Tongue (tissue), 3 donors: Measurements from ENCODE around the gene ALOX12. TPM values are rescaled to one million over a fixed set of nuclear protein-coding genes. Genes with fewer than 3 reads are reported as not detected.
"Not testable (repeated sequence)": the region's sequence is repeated elsewhere in the genome, so short reads cannot be mapped to it uniquely, and the experiment has no call there.

Experiments
- DNase-seq: peaks from one replicate; pipeline ENCODE4 v3.0.0-alpha.2; 2015
- small RNA-seq: library from RNA; depleted of rRNA; stranded (forward); fragments of <200 nt; gene quantifications from one replicate; pipeline ENCODE3, GENCODE V24; 2014; ENCODE audit warnings: low replicate concordance
- total RNA-seq: library from RNA; depleted of rRNA; stranded (reverse); fragments of >200 nt; gene quantifications from one replicate; pipeline ENCODE4 v1.2.3, GENCODE V29; 2014

Gene ALOX12
- total RNA-seq, 1 donor from 2014 or later: 12.2 TPM

DNA sequence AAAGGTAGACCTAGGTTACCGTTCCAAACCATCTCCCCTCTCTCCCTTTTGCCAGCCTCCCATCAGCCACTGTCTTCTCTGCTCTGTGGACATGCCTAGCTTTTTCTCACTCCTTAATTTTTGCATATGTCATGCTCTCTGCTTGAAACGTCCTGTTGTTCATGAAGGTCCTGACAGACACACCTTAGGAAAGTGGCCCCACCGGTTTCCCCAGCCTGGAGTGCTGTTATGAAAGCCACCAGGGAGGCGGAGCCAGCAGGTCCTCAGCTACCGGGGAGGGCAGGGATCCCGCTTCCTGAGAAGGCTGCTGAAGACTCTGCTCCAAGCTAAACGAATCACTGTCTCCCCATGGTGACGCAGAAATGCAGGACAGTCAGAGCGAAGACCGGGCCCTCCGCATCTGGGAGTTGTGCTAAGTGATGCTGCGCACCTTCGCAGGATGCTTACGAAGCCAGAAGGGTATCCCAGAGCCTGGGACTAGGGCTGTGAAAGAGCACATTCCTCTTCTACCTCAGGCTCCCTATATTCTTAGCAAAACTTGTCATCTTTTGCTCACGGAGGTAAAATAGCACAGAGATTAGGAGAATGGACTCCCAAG lies 50.4 kb downstream of the ALOX12 start:
- DNase-seq: peak; percentile 75

DNA sequence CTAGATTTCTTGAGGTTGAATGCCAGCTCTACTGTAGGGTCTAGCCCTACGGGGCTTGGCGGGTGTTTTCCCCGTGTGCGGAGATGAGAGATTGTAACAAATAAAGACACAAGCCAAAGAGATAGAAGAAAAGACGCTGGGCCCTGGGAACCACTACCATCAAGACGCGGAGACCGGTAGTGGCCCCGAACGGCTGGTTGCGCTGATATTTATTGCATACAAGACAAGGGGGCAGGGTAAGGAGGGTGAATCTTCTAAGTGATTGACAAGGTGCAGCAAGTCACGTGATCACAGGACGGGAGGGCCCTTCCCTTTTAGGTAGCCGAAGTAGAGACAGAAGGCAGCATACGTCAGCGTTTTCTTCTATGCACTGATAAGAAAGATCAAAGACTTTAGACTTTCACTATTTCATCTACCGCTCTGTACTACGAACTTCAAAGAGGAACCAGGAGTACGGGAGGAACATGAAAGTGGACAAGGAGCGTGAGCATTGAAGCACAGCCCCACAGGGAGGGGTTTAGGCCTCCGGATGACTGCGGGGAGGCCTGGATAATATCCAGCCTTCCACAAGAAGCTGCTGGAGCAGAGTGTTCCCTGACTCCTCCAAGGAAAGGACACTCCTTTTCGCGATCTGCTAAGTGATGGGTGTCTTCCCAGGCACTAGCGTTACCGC lies 51.0 kb downstream of the ALOX12 start:
- DNase-seq: not testable (repeated sequence)

DNA sequence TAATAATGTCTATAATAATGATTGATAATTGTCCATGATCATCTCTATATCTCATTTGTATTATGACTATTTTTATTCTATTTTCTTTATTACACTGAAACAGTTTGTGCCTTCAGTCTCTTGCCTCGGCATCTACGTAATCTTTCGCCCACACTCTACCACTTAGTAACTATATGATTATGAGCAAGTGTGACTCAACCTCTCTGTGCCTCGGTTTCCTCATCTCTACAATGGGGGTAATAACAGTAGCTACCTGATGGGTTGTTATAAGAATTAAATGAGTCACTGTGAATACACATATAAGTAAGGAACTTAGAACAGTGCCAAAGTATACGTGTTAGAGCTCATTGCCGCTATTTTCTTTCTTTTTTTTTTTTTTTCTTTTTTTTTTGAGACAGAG lies 51.7 kb downstream of the ALOX12 start:
- no peak for DNase-seq

DNA sequence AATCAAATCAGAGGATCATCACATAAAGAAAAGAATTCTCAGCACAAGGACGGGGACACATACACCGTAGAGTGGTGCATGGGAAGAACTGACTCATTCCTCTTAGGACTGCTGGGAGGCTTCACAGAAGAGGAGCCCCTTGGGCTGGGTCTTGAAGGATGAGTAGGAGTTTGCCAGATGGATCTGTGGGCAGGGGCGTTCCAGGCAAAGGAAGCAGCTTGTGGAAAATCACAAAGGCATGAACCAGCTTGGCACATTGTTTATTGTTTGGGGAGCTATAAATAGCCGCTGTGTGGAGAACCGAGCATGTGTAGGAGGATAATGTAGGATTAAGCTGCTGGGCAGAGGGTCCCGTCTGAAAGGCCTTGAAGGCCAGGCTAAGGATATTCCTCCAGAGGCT lies 53.1 kb downstream of the ALOX12 start:
- no peak for DNase-seq

DNA sequence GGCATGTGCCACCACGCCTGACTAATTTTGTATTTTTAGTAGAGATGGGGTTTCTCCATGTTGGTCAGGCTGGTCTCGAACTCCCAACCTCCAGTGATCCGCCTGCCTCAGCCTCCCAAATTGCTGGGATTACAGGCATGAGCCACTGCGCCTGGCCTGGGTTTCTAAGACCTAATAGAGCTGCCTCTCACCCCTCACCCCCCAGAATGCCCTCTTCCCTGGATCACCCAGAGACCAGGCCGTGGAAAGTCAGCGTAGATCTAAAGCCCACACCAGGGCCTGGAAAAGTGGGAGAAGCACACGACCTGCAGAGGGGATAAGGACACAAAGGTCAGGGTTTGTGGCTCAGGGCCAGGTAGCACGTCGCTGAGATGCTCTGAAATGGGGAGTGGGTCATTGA lies 54.7 kb downstream of the ALOX12 start:
- not testable (repeated sequence) for DNase-seq

DNA sequence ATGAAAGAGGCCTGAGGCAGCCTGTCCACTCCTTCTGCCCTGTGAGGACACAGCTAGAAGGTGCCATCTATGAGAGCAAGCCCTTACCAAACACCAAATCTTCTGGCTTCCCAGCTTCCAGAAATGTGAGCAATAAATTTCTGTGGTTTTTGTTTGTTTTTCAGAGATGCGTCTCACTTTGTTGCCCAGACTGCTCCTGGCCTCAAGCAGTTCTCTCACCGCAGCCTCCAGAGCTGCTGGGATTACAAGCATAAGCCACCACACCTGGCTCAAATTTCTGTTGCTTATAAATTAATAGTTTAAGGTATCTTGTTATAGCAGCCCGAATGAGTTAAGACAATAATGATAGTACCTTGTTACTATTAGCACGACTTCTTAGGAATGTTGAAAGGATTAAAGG lies 60.5 kb downstream of the ALOX12 start:
- DNase-seq: no peak

DNA sequence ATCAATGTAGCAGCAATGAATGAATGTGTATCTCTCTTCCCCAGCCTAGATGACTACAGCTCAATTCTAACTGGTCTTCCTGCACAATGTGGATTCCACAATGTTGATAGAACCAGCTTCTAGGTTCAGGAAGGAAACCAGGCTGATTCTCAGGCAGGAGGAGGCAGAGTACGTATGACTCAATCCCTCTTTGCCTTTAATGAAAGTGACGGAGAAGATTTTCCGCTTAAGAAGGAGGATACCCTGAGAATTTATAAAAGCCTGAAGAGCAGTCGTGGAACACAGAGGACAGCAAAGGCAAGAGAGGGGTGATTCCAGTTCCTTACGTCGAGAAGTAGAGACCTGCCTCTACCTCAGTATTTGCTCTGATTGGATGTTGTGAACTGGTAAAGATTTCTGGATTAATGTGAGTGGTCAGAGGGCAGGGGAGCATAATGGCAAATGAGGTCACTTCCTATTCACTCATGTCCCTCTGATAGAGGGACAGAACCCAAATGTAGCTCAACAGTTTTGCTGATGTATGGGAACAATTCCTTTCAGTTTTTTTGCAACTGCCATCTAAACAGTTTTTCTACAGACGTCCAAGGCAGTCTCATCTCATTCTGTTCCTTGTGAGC lies 63.1 kb downstream of the ALOX12 start:
- no peak for DNase-seq

Small RNA genes within 50 kb of the gene (small RNA-seq; reads per million reads assigned to genes)
- not detected for gene AC120057.1

Other genes starting within 250 kb of the ALOX12 start
- gene XAF1, start 240.0 kb upstream of the ALOX12 start, total RNA-seq: 19.7 TPM
- gene FBXO39, start 219.8 kb upstream of the ALOX12 start, total RNA-seq: not detected
- gene TEKT1, start 164.3 kb upstream of the ALOX12 start, total RNA-seq: not detected
- 41.0 TPM for gene RNASEK, start 16.6 kb downstream of the ALOX12 start, total RNA-seq
- 14.9 TPM for gene BCL6B, start 27.0 kb downstream of the ALOX12 start, total RNA-seq
- gene SLC16A13, start 40.0 kb downstream of the ALOX12 start, total RNA-seq: 1.3 TPM
- gene SLC16A11, start 48.0 kb downstream of the ALOX12 start, total RNA-seq: not detected
- gene CLEC10A, start 84.2 kb downstream of the ALOX12 start, total RNA-seq: 2.8 TPM
- not detected for gene ASGR2, start 118.8 kb downstream of the ALOX12 start, total RNA-seq
- 0.21 TPM for gene ASGR1, start 183.3 kb downstream of the ALOX12 start, total RNA-seq
- gene DLG4, start 223.8 kb downstream of the ALOX12 start, total RNA-seq: 11.1 TPM
- gene ACADVL, start 223.9 kb downstream of the ALOX12 start, total RNA-seq: 260 TPM
- 53.7 TPM for gene DVL2, start 238.5 kb downstream of the ALOX12 start, total RNA-seq
- gene PHF23, start 243.4 kb downstream of the ALOX12 start, total RNA-seq: 22.3 TPM
- gene GABARAP, start 246.4 kb downstream of the ALOX12 start, total RNA-seq: 283 TPM